WTC11 (cell line): ENCODE measurements around the gene HS2ST1.

ENCODE experiments used
- ATF1 ChIP-seq: sonication (generic); formaldehyde crosslinking; IDR thresholded peaks from 2 replicates; pipeline ENCODE4 v1.8.1; 2023; ENCODE audit warnings: mild to moderate bottlenecking, moderate library complexity, missing genetic modification reagents
- MLX ChIP-seq: sonication (generic); formaldehyde crosslinking; IDR thresholded peaks from 2 replicates; pipeline ENCODE4 v1.8.1; 2023; ENCODE audit warnings: mild to moderate bottlenecking, missing genetic modification reagents, moderate library complexity
- SMAD4 ChIP-seq: sonication (generic); formaldehyde crosslinking; IDR thresholded peaks from 2 replicates; pipeline ENCODE4 v1.8.0; 2022; ENCODE audit warnings: mild to moderate bottlenecking, missing genetic modification reagents
- ZNF317 ChIP-seq: sonication (generic); formaldehyde crosslinking; IDR thresholded peaks from 2 replicates; pipeline ENCODE4 v1.8.1; 2023; ENCODE audit warnings: low read depth, mild to moderate bottlenecking, moderate library complexity, missing genetic modification reagents, borderline replicate concordance
- ZNF416 ChIP-seq: fragments of 250-450 bp; sonication (Bioruptor Pico); IDR thresholded peaks from 2 replicates; pipeline ENCODE4 v1.9.0; 2021; ENCODE audit warnings: mild to moderate bottlenecking, inconsistent platforms
- TF ChIP-seq, protein P1 (sequence below): sonication (generic); formaldehyde crosslinking; IDR thresholded peaks from 2 replicates; pipeline ENCODE4 v1.8.1; 2023; ENCODE audit warnings: mild to moderate bottlenecking, missing genetic modification reagents, moderate library complexity
- TF ChIP-seq, protein P2 (sequence below): sonication (generic); formaldehyde crosslinking; IDR thresholded peaks from 2 replicates; pipeline ENCODE4 v1.8.1; 2022; ENCODE audit warnings: mild to moderate bottlenecking, missing genetic modification reagents, moderate library complexity, borderline replicate concordance

GRCh38 chr1:87062687-87063086, 148.3 kb downstream of the HS2ST1 start:
- TF ChIP-seq MLX (CRISPR knock-in tag), result no peak
- TF ChIP-seq ZNF317 (CRISPR knock-in tag), result peak; percentile 59; the same call in 1 of the 2 replicates
- no peak for TF ChIP-seq SMAD4 (CRISPR knock-in tag)
- no peak for TF ChIP-seq ZNF416 (CRISPR knock-in tag)
- no peak for TF ChIP-seq ATF1 (CRISPR knock-in tag)
- TF ChIP-seq, protein P1, sequence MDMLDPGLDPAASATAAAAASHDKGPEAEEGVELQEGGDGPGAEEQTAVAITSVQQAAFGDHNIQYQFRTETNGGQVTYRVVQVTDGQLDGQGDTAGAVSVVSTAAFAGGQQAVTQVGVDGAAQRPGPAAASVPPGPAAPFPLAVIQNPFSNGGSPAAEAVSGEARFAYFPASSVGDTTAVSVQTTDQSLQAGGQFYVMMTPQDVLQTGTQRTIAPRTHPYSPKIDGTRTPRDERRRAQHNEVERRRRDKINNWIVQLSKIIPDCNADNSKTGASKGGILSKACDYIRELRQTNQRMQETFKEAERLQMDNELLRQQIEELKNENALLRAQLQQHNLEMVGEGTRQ (CRISPR knock-in tag), result no peak
- TF ChIP-seq, protein P2, sequence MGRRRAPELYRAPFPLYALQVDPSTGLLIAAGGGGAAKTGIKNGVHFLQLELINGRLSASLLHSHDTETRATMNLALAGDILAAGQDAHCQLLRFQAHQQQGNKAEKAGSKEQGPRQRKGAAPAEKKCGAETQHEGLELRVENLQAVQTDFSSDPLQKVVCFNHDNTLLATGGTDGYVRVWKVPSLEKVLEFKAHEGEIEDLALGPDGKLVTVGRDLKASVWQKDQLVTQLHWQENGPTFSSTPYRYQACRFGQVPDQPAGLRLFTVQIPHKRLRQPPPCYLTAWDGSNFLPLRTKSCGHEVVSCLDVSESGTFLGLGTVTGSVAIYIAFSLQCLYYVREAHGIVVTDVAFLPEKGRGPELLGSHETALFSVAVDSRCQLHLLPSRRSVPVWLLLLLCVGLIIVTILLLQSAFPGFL (CRISPR knock-in tag), result no peak
